Measurements from ENCODE around the gene CWC27. TPM values are rescaled to one million over a fixed set of nuclear protein-coding genes. Genes with fewer than 3 reads are reported as not detected.

The CWC27 gene
- total RNA-seq, 1 donor from 2014 or later: 28.9 TPM

DNA sequence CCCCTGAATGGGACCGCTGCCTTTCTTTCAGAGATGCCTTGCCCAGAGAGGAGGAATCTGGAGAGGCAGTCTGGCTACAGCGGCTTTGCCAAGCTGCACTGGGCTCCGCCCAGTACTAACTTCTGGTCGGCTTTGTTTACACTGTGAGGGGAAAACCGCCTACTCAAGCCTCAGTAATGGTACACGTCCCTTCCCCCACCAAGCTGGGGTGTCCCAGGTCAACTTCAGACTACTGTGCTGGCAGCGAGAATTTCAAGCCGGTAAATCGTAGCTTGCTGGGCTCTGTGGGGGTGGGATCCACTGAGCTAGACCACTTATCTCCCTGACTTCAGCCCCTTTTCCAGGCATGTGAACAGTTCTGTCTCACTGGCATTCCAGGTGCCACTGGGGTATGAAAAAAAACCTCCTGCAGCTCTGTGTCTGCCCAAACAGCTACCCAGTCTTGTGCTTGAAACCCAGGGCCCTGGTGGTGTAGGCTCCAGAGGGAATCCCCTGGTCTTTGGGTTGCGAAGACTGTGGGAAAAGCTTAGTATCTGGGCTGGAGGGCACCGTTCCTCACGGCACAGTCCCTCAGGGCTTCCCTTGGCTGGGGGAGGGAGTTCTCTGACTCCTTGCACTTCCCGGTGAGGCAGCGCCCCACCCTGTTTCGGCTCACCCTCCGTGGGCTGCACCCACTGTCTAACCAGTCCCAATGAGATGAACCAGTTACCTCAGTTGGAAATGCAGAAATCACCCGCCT, 171.2 kb downstream of the CWC27 start:
- peaks cover 33% of the 10 kb centered on the region for H3K36me3 Mint-ChIP-seq (ENCODE audit: low read depth)
- ATAC-seq (ENCODE audit: low read depth): no peak
- H3K9me3 Mint-ChIP-seq: peaks cover 9% of the 10 kb centered on the region
- no peak for DNase-seq
- H3K4me1 Mint-ChIP-seq: no peaks in the 10 kb centered on the region
- TF ChIP-seq, protein P1, sequence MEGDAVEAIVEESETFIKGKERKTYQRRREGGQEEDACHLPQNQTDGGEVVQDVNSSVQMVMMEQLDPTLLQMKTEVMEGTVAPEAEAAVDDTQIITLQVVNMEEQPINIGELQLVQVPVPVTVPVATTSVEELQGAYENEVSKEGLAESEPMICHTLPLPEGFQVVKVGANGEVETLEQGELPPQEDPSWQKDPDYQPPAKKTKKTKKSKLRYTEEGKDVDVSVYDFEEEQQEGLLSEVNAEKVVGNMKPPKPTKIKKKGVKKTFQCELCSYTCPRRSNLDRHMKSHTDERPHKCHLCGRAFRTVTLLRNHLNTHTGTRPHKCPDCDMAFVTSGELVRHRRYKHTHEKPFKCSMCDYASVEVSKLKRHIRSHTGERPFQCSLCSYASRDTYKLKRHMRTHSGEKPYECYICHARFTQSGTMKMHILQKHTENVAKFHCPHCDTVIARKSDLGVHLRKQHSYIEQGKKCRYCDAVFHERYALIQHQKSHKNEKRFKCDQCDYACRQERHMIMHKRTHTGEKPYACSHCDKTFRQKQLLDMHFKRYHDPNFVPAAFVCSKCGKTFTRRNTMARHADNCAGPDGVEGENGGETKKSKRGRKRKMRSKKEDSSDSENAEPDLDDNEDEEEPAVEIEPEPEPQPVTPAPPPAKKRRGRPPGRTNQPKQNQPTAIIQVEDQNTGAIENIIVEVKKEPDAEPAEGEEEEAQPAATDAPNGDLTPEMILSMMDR (IDR thresholded peaks at IDR 0.05): no peak
- ChIA-PET POLR2A (no interaction called here), CTCF (no interaction called here)
- no peak overlapping the region for H3K4me3 Mint-ChIP-seq
- no peaks in the 10 kb centered on the region for H3K27me3 Mint-ChIP-seq
- no peak overlapping the region for H3K27ac Mint-ChIP-seq
- intact Hi-C loops (cut with micrococcal nuclease): no loop called here

DNA sequence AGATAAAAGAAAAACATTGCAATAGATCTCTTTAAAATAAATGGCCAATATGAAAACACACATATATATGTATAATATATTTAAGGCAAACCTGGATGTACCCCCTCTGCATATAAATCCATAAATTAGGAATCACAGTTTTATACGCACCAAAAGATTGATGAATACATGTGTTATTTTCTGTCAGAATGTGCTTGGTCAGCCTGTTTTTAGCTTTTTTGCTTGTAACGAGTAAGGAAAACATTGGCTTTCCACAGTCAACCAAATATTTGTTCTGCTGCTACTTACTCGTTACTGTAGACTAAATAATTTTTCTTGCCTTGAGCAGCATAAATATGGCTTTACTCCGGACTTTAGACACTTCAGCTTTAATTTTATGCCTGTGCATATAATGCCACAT, 173.7 kb downstream of the CWC27 start:
- ATAC-seq (ENCODE audit: low read depth): no peak
- CTCF ChIA-PET: no interaction called here

DNA sequence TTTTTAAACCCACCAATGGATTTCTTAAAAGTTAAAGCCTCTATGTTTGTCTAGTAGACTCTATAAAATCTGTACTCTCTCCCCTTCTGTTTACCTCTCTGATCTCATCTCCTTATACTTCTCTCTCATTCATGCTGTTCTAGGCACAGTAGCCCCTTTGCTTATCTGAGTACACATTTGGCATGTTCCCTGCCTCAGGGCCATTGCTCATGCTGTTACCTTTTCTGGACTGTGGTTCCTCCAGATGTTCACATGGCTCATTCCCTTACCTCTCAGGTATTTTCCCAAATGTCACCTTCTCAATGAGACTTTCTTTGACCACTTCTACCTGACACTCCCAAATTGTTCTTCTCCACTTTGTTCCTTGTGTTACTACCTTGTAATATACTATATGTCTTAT, 176.1 kb downstream of the CWC27 start:
- ATAC-seq (ENCODE audit: low read depth) (no peak), DNase-seq (no peak)
- ChIA-PET CTCF (no interaction called here), POLR2A (no interaction called here)
- TF ChIP-seq, protein P1 (IDR thresholded peaks at IDR 0.05): no peak
- H3K4me3 Mint-ChIP-seq: no peak overlapping the region
- no peaks in the 10 kb centered on the region for H3K27me3 Mint-ChIP-seq
- peaks cover 6% of the 10 kb centered on the region for H3K36me3 Mint-ChIP-seq (ENCODE audit: low read depth)
- H3K4me1 Mint-ChIP-seq: no peaks in the 10 kb centered on the region
- intact Hi-C loops (cut with micrococcal nuclease): no loop called here
- no peaks in the 10 kb centered on the region for H3K9me3 Mint-ChIP-seq
- H3K27ac Mint-ChIP-seq: no peak overlapping the region

More for the DNA sequence above, 173.7 kb downstream of the CWC27 start:
- Mint-ChIP-seq H3K4me1 (no peaks in the 10 kb centered on the region), H3K27me3 (no peaks in the 10 kb centered on the region), H3K36me3 (ENCODE audit: low read depth) (peaks cover 15% of the 10 kb centered on the region), H3K9me3 (no peaks in the 10 kb centered on the region), H3K27ac (no peak overlapping the region), H3K4me3 (no peak overlapping the region)
- DNase-seq: no peak
- intact Hi-C loops (cut with micrococcal nuclease): no loop called here
- POLR2A ChIA-PET: no interaction called here
- TF ChIP-seq, protein P1 (IDR thresholded peaks at IDR 0.05): no peak

DNA sequence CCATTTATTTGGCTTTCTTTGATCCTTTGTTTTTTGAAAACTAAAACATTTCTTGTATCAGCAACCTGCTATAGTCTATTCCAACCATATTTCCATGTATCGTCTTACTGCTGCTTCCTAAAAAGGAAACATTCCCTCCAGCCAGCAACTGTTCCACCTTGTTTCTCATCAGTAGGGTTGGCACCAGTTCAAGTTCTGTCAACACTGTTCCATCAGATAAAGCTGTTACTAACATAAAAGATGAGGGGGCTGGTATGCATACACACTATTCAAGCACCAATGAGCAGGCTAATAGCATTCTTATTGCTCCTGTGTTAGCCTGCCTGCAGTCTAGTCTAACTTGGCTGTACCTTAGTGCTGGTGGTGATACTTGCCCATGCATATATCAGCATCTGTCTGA, 178.3 kb downstream of the CWC27 start:
- no peaks in the 10 kb centered on the region for H3K27me3 Mint-ChIP-seq
- DNase-seq (no peak), ATAC-seq (ENCODE audit: low read depth) (no peak)
- CTCF ChIA-PET: no interaction called here
- no peaks in the 10 kb centered on the region for H3K9me3 Mint-ChIP-seq
- no peaks in the 10 kb centered on the region for H3K4me1 Mint-ChIP-seq
- POLR2A ChIA-PET: no interaction called here
- intact Hi-C loops (cut with micrococcal nuclease): no loop called here
- TF ChIP-seq, protein P1 (IDR thresholded peaks at IDR 0.05): no peak
- peaks cover 6% of the 10 kb centered on the region for H3K36me3 Mint-ChIP-seq (ENCODE audit: low read depth)
- H3K27ac Mint-ChIP-seq: no peak overlapping the region
- no peak overlapping the region for H3K4me3 Mint-ChIP-seq

DNA sequence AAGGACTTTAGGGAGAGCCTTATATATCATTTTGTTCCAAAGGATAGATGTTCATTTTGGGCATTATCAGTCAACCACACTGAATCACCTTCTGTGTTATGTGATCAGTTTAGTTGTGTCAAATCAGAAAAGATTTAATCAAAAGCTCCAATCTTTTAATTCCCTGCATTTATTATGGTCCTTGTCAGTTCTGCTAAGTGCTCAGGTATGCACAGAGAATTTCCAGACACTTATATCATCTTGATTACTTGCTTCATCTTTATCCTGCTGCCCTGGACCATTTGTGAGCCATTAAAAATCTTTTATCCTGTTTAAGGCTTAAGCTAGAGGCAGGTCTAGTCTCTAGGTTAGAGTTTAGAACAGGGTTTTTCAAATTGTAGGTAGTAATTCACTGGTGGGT, 179.1 kb downstream of the CWC27 start:
- Mint-ChIP-seq H3K27ac (no peak overlapping the region), H3K27me3 (no peaks in the 10 kb centered on the region), H3K36me3 (ENCODE audit: low read depth) (peaks cover 6% of the 10 kb centered on the region), H3K9me3 (no peaks in the 10 kb centered on the region), H3K4me1 (no peaks in the 10 kb centered on the region), H3K4me3 (no peak overlapping the region)
- no peak for ATAC-seq (ENCODE audit: low read depth)
- no peak for DNase-seq
- intact Hi-C loops (cut with micrococcal nuclease): no loop called here
- ChIA-PET CTCF (no interaction called here), POLR2A (no interaction called here)
- TF ChIP-seq, protein P1 (IDR thresholded peaks at IDR 0.05): no peak

Data from activated B cell treated with CpG ODN at 0.5 μM for 24 hours (primary cell).